ENCODE measurements around the gene XYLT1.

XYLT1 gene

GRCh38 chr16:17289674-17290635 lies 180.8 kb downstream of the XYLT1 start:
- H3K9me3 ChIP-seq (ENCODE audit: severe bottlenecking): no peaks in the 10 kb centered on the region
- no peak overlapping the region for H3K4me3 ChIP-seq (ENCODE audit: severe bottlenecking)
- H3K36me3 ChIP-seq (ENCODE audit: low read depth): no peaks in the 10 kb centered on the region
- DNase-seq (ENCODE audit: low spot score) (no peak), ATAC-seq (ENCODE audit: low read depth) (no peak)
- no peaks in the 10 kb centered on the region for H3K4me1 ChIP-seq (ENCODE audit: insufficient read depth, poor library complexity, severe bottlenecking)
- TF ChIP-seq CTCF (IDR thresholded peaks at IDR 0.05; ENCODE audit: poor library complexity, severe bottlenecking): no peak
- no peaks in the 10 kb centered on the region for H3K27me3 ChIP-seq (ENCODE audit: insufficient read depth, poor library complexity, severe bottlenecking)
- H3K27ac ChIP-seq (ENCODE audit: poor library complexity, severe bottlenecking): no peak overlapping the region

- no peak for ATAC-seq (ENCODE audit: low read depth)
- no peak for TF ChIP-seq CTCF (IDR thresholded peaks at IDR 0.05; ENCODE audit: poor library complexity, severe bottlenecking)
- Histone ChIP-seq H3K4me3 (ENCODE audit: severe bottlenecking) (no peak overlapping the region), H3K36me3 (ENCODE audit: low read depth) (no peaks in the 10 kb centered on the region), H3K4me1 (ENCODE audit: insufficient read depth, poor library complexity, severe bottlenecking) (no peaks in the 10 kb centered on the region), H3K27ac (ENCODE audit: poor library complexity, severe bottlenecking) (no peak overlapping the region), H3K27me3 (ENCODE audit: insufficient read depth, poor library complexity, severe bottlenecking) (no peaks in the 10 kb centered on the region), H3K9me3 (ENCODE audit: severe bottlenecking) (no peaks in the 10 kb centered on the region)
- DNase-seq (ENCODE audit: low spot score): no peak
Measured at GRCh38 chr16:17289050-17289449, 181.7 kb downstream of the XYLT1 start.

- Histone ChIP-seq H3K9me3 (ENCODE audit: severe bottlenecking) (no peaks in the 10 kb centered on the region), H3K27ac (ENCODE audit: poor library complexity, severe bottlenecking) (no peak overlapping the region), H3K4me1 (ENCODE audit: insufficient read depth, poor library complexity, severe bottlenecking) (no peaks in the 10 kb centered on the region), H3K4me3 (ENCODE audit: severe bottlenecking) (no peak overlapping the region), H3K27me3 (ENCODE audit: insufficient read depth, poor library complexity, severe bottlenecking) (no peaks in the 10 kb centered on the region), H3K36me3 (ENCODE audit: low read depth) (no peaks in the 10 kb centered on the region)
- DNase-seq (ENCODE audit: low spot score) (no peak), ATAC-seq (ENCODE audit: low read depth) (no peak)
- TF ChIP-seq CTCF (IDR thresholded peaks at IDR 0.05; ENCODE audit: poor library complexity, severe bottlenecking): no peak
Measured at GRCh38 chr16:17287166-17287800, 183.5 kb downstream of the XYLT1 start.

GRCh38 chr16:17286443-17286842 lies 184.3 kb downstream of the XYLT1 start:
- Histone ChIP-seq H3K4me3 (ENCODE audit: severe bottlenecking) (no peak overlapping the region), H3K9me3 (ENCODE audit: severe bottlenecking) (no peaks in the 10 kb centered on the region), H3K36me3 (ENCODE audit: low read depth) (no peaks in the 10 kb centered on the region), H3K27me3 (ENCODE audit: insufficient read depth, poor library complexity, severe bottlenecking) (no peaks in the 10 kb centered on the region), H3K27ac (ENCODE audit: poor library complexity, severe bottlenecking) (no peak overlapping the region), H3K4me1 (ENCODE audit: insufficient read depth, poor library complexity, severe bottlenecking) (no peaks in the 10 kb centered on the region)
- no peak for DNase-seq (ENCODE audit: low spot score)
- TF ChIP-seq CTCF (IDR thresholded peaks at IDR 0.05; ENCODE audit: poor library complexity, severe bottlenecking): no peak
- ATAC-seq (ENCODE audit: low read depth): no peak
